ENCODE data around the gene UNC5C.

GRCh38 chr4:95161781-95162469 is 386.8 kb downstream of the UNC5C start:
- TF ChIP-seq POLR2AphosphoS5 (IDR thresholded peaks at IDR 0.05; ENCODE audit: low read depth, low read length) (no peak), ATF3 (IDR thresholded peaks at IDR 0.05; ENCODE audit: insufficient read depth, low read depth, low read length) (no peak), SP2 (IDR thresholded peaks at IDR 0.05; ENCODE audit: low read length) (no peak), CTCF (IDR thresholded peaks at IDR 0.05; ENCODE audit: control extremely low read depth in 1 of 3, insufficient read depth in 1 of 3, low read depth in 1 of 3, low read length in 3 of 3) (no peak), RBBP5 (IDR thresholded peaks at IDR 0.05; ENCODE audit: borderline replicate concordance, low read depth, low read length) (no peak), EGR1 (IDR thresholded peaks at IDR 0.05; ENCODE audit: borderline replicate concordance, low read depth, low read length) (no peak), RAD21 (IDR thresholded peaks at IDR 0.05 in 1 of 2, conservative IDR thresholded peaks at IDR 0.05 in 1 of 2; ENCODE audit: low read depth in 2 of 2, low read length in 2 of 2) (no peak)
